Measurements from ENCODE around the gene BMP8A.

The BMP8A gene

GRCh38 chr1:39573736-39574624 is 82.5 kb downstream of the BMP8A start:
- DNase-seq, result no peak

- DNase-seq, result no peak
Measured at GRCh38 chr1:39574646-39575045, 83.2 kb downstream of the BMP8A start.

Data from activated effector memory CD4-positive, alpha-beta T cell treated with anti-CD3 and anti-CD28 coated beads, Interleukin-2, amount 50 U/mL, for 16 hours (primary cell).